ENCODE measurements around the gene DOCK6.

The DOCK6 gene

DNA sequence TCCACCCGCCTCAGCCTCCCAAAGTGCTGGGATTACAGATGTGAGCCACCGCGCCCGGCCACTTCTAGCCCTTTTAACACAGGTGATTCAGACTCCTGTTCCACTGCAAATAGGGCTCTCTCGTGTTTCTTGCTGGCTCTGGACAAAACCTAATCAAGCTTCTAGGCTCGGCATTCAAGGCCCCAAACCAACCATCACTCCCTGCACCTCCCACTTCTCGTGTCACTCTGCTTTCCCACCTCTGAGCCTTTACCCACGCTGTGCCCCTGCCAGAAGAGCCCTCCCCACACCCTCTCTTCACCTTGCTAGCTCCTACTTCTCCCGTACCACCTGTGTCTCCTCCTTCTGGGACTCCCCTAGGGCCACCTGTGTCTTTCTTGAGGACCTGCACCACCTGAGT, 84.7 kb downstream of the DOCK6 start:
- TF ChIP-seq, protein P1, sequence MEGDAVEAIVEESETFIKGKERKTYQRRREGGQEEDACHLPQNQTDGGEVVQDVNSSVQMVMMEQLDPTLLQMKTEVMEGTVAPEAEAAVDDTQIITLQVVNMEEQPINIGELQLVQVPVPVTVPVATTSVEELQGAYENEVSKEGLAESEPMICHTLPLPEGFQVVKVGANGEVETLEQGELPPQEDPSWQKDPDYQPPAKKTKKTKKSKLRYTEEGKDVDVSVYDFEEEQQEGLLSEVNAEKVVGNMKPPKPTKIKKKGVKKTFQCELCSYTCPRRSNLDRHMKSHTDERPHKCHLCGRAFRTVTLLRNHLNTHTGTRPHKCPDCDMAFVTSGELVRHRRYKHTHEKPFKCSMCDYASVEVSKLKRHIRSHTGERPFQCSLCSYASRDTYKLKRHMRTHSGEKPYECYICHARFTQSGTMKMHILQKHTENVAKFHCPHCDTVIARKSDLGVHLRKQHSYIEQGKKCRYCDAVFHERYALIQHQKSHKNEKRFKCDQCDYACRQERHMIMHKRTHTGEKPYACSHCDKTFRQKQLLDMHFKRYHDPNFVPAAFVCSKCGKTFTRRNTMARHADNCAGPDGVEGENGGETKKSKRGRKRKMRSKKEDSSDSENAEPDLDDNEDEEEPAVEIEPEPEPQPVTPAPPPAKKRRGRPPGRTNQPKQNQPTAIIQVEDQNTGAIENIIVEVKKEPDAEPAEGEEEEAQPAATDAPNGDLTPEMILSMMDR (IDR thresholded peaks at IDR 0.05) = no peak
- Histone ChIP-seq H3K27ac (peak overlapping the region; percentile 67 to 98), H3K27me3 (no peaks in the 10 kb centered on the region), H3K9me3 (no peaks in the 10 kb centered on the region), H3K4me1 (peaks cover 4 to 45% (median 33%) of the 10 kb centered on the region in 4 donors), H3K4me3 (no peak overlapping the region), H3K36me3 (peaks cover 57 to 64% (median 63%) of the 10 kb centered on the region in 3 donors)
- DNase-seq = no peak
- intact Hi-C loops (cut with DNase I; ENCODE audit: low total_unique reads) = no loop called here

DNA sequence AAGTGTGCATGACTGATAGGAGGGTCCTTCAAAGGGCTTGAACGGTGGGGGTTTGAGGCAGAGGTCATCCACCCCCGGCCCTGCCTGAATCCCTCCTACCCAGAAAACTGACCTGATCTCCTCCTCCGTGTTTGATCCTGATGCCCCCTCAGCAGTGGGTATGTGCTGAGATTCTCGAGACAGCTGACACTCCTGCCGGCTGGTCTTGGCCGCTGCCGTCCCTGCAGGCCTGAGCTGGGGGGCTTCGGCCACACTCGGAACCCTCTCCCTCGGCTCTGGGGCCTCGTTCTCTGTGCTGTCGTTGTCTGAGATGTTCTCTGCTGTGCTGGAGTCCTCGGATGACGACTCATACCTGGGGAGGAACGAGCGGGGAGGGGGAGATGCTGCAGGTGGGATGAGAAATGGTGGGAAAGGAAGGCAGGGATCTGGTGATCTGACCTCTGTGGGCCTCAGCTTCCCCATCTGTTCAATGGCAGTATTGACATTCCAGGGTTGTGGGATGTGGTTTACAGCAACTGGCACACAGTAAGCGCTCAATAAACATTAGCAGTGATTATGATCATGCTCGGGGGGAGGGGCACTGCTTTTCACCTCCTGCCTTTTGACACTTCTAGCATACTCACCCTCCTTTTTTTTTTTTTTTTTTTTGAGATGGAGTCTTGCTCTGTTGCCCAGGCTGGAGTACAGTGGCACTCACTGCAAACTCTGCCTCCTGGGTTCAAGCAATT, 85.7 kb downstream of the DOCK6 start:
- TF ChIP-seq, protein P1 (IDR thresholded peaks at IDR 0.05) = no peak
- H3K4me3 ChIP-seq = no peak overlapping the region
- H3K27me3 ChIP-seq = no peaks in the 10 kb centered on the region
- H3K36me3 ChIP-seq = peaks cover 67 to 74% (median 70%) of the 10 kb centered on the region in 3 donors
- DNase-seq = no peak
- H3K4me1 ChIP-seq = peaks cover 4 to 45% (median 38%) of the 10 kb centered on the region in 4 donors
- intact Hi-C loops (cut with DNase I; ENCODE audit: low total_unique reads) = no loop called here
- no peaks in the 10 kb centered on the region for H3K9me3 ChIP-seq
- H3K27ac ChIP-seq = peak overlapping the region in 1 of 2 donors; percentile 41

DNA sequence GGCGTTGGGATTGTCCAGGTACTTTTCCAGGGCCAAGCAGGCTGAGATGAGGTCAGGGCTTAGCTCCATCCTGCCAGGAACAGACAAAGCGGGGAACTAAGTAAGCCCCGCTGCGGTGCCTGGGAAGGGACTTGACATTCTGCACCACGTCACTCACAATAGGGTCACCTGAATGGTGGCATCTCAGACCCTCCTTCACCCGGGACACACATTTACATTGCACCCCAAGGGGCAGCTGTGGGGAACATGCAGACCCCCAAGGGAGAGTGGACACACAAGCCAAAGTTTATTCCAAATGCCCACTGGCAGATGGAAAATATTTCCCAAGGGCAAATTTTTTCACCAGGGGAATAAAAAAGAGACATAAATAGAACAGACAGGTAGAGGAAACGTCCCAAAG, 86.4 kb downstream of the DOCK6 start:
- TF ChIP-seq, protein P1 (IDR thresholded peaks at IDR 0.05) = no peak
- DNase-seq = no peak
- H3K9me3 ChIP-seq = no peaks in the 10 kb centered on the region
- H3K27ac ChIP-seq = peak overlapping the region; percentile 37 to 41
- H3K27me3 ChIP-seq = no peaks in the 10 kb centered on the region
- intact Hi-C loops (cut with DNase I; ENCODE audit: low total_unique reads) = no loop called here
- no peak overlapping the region for H3K4me3 ChIP-seq
- H3K36me3 ChIP-seq = peaks cover 71 to 81% (median 72%) of the 10 kb centered on the region in 3 donors
- peaks cover 4 to 45% (median 38%) of the 10 kb centered on the region in 4 donors for H3K4me1 ChIP-seq

DNA sequence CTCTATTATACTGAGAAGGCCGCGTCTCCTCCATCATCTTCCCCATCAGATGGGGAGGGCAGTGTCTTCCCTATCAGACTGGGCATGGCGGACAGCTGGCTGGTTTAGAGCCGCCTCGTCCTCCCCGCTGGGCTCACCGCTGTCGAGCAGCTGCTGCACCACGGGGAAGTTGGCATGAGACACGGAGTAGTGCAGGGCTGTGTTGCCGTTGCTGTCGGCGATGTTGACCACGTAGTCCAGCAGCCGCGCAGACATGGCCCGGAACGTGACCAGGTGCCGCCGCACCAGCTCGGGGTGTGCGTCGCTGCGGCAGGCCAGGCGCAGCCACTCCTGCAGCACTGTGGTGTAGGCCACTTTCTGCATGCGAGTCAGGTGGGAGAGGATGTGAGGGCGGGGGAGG, 88.0 kb downstream of the DOCK6 start:
- Histone ChIP-seq H3K27ac (peak overlapping the region in 1 of 2 donors; percentile 87), H3K36me3 (peaks cover 87 to 96% (median 87%) of the 10 kb centered on the region in 3 donors)
- intact Hi-C loops (cut with DNase I; ENCODE audit: low total_unique reads) = no loop called here

DNA sequence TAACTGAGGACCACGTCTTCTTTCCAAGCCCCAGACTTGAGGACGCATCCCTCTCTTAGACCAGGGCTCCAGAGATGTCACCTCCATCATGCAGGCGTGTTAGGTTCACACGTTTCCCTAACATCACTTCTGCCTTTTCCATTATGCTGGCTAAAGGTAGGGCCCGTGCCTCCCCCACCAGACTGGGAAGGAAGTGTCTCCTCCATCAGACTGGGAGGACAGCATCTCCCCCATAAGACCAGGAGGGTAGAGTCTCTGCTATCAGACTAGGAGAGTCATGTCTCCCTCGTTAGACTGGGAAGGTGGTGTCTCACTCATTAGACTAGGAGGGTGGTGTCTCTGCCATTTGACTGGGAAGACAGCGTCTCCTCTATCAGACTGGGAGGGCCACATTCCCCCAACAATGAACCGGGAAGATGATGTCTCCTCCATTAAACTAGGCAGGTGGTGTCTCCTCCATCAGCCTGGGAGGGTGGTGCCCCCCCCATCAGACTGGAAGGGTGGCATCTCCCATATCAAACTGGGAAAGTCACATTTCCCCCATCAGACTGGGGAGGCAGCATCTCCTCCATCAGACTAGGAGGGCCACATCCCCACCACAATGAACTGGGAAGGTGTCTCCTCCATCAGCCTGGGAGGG, 88.7 kb downstream of the DOCK6 start:
- Histone ChIP-seq H3K4me3 (no peak overlapping the region), H3K27ac (peak overlapping the region; percentile 87 to 88), H3K27me3 (no peaks in the 10 kb centered on the region), H3K4me1 (peaks cover 0 to 45% (median 39%) of the 10 kb centered on the region in 4 donors), H3K36me3 (peaks cover 92 to 99% (median 93%) of the 10 kb centered on the region in 3 donors), H3K9me3 (no peaks in the 10 kb centered on the region)
- intact Hi-C loops (cut with DNase I; ENCODE audit: low total_unique reads) = no loop called here
- TF ChIP-seq, protein P1 (IDR thresholded peaks at IDR 0.05) = no peak
- DNase-seq = no peak

More for the DNA sequence above, 88.0 kb downstream of the DOCK6 start:
- TF ChIP-seq, protein P1 (IDR thresholded peaks at IDR 0.05) = no peak
- Histone ChIP-seq H3K27me3 (no peaks in the 10 kb centered on the region), H3K9me3 (no peaks in the 10 kb centered on the region), H3K4me3 (no peak overlapping the region), H3K4me1 (peaks cover 0 to 45% (median 40%) of the 10 kb centered on the region in 4 donors)
- no peak for DNase-seq
